CD4-positive, alpha-beta T cell treated with Interleukin-17A for 4 hours (primary cell): ENCODE measurements around the gene HPCAL1.

Experiments
- DNase-seq: peaks from one replicate; pipeline ENCODE4 v3.0.0-alpha.2; 2020; ENCODE audit warnings: mixed read lengths

The HPCAL1 gene

GRCh38 chr2:10410001-10410822 lies 107.5 kb downstream of the HPCAL1 start:
- no peak for DNase-seq

GRCh38 chr2:10410823-10411437 lies 108.2 kb downstream of the HPCAL1 start:
- no peak for DNase-seq

GRCh38 chr2:10411557-10411956 lies 108.9 kb downstream of the HPCAL1 start:
- DNase-seq, result no peak

GRCh38 chr2:10412380-10412779 lies 109.7 kb downstream of the HPCAL1 start:
- DNase-seq, result peak; percentile 27

- DNase-seq, result no peak
Observed at GRCh38 chr2:10413503-10413902, 110.8 kb downstream of the HPCAL1 start.

GRCh38 chr2:10413991-10414451 lies 111.3 kb downstream of the HPCAL1 start:
- DNase-seq, result no peak

- DNase-seq, result no peak
Observed at GRCh38 chr2:10414591-10414990, 111.9 kb downstream of the HPCAL1 start.

GRCh38 chr2:10415048-10415447 lies 112.3 kb downstream of the HPCAL1 start:
- DNase-seq, result no peak

GRCh38 chr2:10415640-10416039 lies 112.9 kb downstream of the HPCAL1 start:
- no peak for DNase-seq

GRCh38 chr2:10417551-10418335 lies 115.0 kb downstream of the HPCAL1 start:
- DNase-seq, result no peak

- no peak for DNase-seq
Observed at GRCh38 chr2:10419553-10420257, 117.0 kb downstream of the HPCAL1 start.

- DNase-seq, result no peak
Observed at GRCh38 chr2:10422251-10422650, 119.5 kb downstream of the HPCAL1 start.

- DNase-seq, result no peak
Observed at GRCh38 chr2:10422732-10423399, 120.2 kb downstream of the HPCAL1 start.

GRCh38 chr2:10423400-10423774 lies 120.7 kb downstream of the HPCAL1 start:
- no peak for DNase-seq

- no peak for DNase-seq
Observed at GRCh38 chr2:10424051-10424450, 121.3 kb downstream of the HPCAL1 start.

- DNase-seq, result no peak
Observed at GRCh38 chr2:10424916-10425505, 122.3 kb downstream of the HPCAL1 start.

GRCh38 chr2:10425699-10426098 lies 123.0 kb downstream of the HPCAL1 start:
- DNase-seq, result no peak

GRCh38 chr2:10426726-10427617 lies 124.3 kb downstream of the HPCAL1 start:
- DNase-seq, result no peak

- DNase-seq, result no peak
Observed at GRCh38 chr2:10427618-10427949, 124.9 kb downstream of the HPCAL1 start.

- no peak for DNase-seq
Observed at GRCh38 chr2:10428355-10428754, 125.7 kb downstream of the HPCAL1 start.

- no peak for DNase-seq
Observed at GRCh38 chr2:10428924-10429323, 126.2 kb downstream of the HPCAL1 start.
